GM23338 (cell line): ENCODE measurements around the gene CD93. TPM values are rescaled to one million over a fixed set of nuclear protein-coding genes. Genes with fewer than 3 reads are reported as not detected.

Source experiments
- ATAC-seq: fragments of 200-7000 bp; cut with Tn5 transposase; 3 replicates; pipeline ENCODE4 v1.9.1; 2020
- DNase-seq: peaks from one replicate; pipeline ENCODE4 v3.0.0-alpha.2; 2015; ENCODE audit warnings: low spot score
- H2AFZ ChIP-seq: fragments of 200-600 bp; sonication (generic); 2 replicates; pipeline ENCODE4 v1.8.0; 2016; ENCODE audit warnings: antibody characterized with exemption, mild to moderate bottlenecking, moderate library complexity
- H3F3A ChIP-seq: fragments of 200-600 bp; sonication (generic); replicated peaks from 2 replicates; pipeline ENCODE4 v1.8.0; 2017; ENCODE audit warnings: antibody characterized with exemption, mixed run types, low read depth
- H3K27ac ChIP-seq: fragments of 200-600 bp; sonication (generic); 2 replicates; pipeline ENCODE4 v1.6.1; 2016; ENCODE audit warnings: low read depth
- H3K27me3 ChIP-seq: fragments of 200-600 bp; sonication (generic); 2 replicates; pipeline ENCODE4 v1.8.0; 2016; ENCODE audit warnings: mild to moderate bottlenecking, mixed run types, moderate library complexity; ENCODE audit not compliant: insufficient read depth
- H3K36me3 ChIP-seq: fragments of 200-600 bp; sonication (generic); 2 replicates; pipeline ENCODE4 v1.8.0; 2016; ENCODE audit warnings: mild to moderate bottlenecking; ENCODE audit not compliant: insufficient read depth
- H3K4me1 ChIP-seq: fragments of 200-600 bp; sonication (generic); 2 replicates; pipeline ENCODE4 v1.8.0; 2016; ENCODE audit warnings: mild to moderate bottlenecking, moderate library complexity; ENCODE audit not compliant: insufficient read depth
- H3K4me2 ChIP-seq: fragments of 200-600 bp; sonication (generic); 2 replicates; pipeline ENCODE4 v1.7.1; 2017; ENCODE audit warnings: mixed run types
- H3K4me3 ChIP-seq: fragments of 200-600 bp; sonication (generic); 2 replicates; pipeline ENCODE4 v1.6.1; 2016; ENCODE audit warnings: mixed run types
- H3K79me2 ChIP-seq: fragments of 200-600 bp; sonication (generic); replicated peaks from 2 replicates; pipeline ENCODE4 v1.8.0; 2017; ENCODE audit warnings: mild to moderate bottlenecking; ENCODE audit not compliant: insufficient read depth
- H3K9me2 ChIP-seq: fragments of 200-600 bp; sonication (generic); 2 replicates; pipeline ENCODE4 v1.8.0; 2017; ENCODE audit not compliant: insufficient read depth
- H4K20me1 ChIP-seq: fragments of 200-600 bp; sonication (generic); replicated peaks from 2 replicates; pipeline ENCODE4 v1.8.0; 2017; ENCODE audit warnings: mild to moderate bottlenecking; ENCODE audit not compliant: insufficient read depth
- H3K27ac Mint-ChIP-seq: 2 replicates; pipeline ENCODE4 v1.8.0; 2020; ENCODE audit warnings: inconsistent platforms, mild to moderate bottlenecking, moderate library complexity, mixed read lengths
- H3K27me3 Mint-ChIP-seq: 3 replicates; pipeline ENCODE4 v1.8.0; 2022; ENCODE audit warnings: low read depth, mild to moderate bottlenecking, moderate library complexity, mixed read lengths, inconsistent platforms; ENCODE audit not compliant: insufficient read depth, poor library complexity
- H3K36me3 Mint-ChIP-seq: 3 replicates; pipeline ENCODE4 v1.8.0; 2021; ENCODE audit warnings: low read depth, mild to moderate bottlenecking, inconsistent platforms, moderate library complexity, mixed read lengths
- H3K4me1 Mint-ChIP-seq: 3 replicates; pipeline ENCODE4 v1.8.0; 2020; ENCODE audit warnings: mild to moderate bottlenecking, inconsistent platforms, mixed read lengths
- H3K4me3 Mint-ChIP-seq: 3 replicates; pipeline ENCODE4 v1.8.0; 2021; ENCODE audit warnings: moderate library complexity, mild to moderate bottlenecking, inconsistent platforms, mixed read lengths
- H3K9me3 Mint-ChIP-seq: 3 replicates; pipeline ENCODE4 v1.8.0; 2020; ENCODE audit warnings: moderate library complexity, mild to moderate bottlenecking, inconsistent platforms, mixed read lengths
- CTCF ChIP-seq, 2 experiments: fragments of 200-600 bp in 1 of 2; sonication (generic) in 1 of 2; conservative IDR thresholded peaks; 2 replicates each; pipeline versions ENCODE4 v1.5.1 to v1.6.1; 2016 to 2017; ENCODE audit warnings: antibody characterized with exemption in 2 of 2, low read depth in 2 of 2, mild to moderate bottlenecking in 2 of 2, moderate library complexity in 1 of 2
- ETS1 ChIP-seq: IDR thresholded peaks from 2 replicates; pipeline ENCODE4 v1.6.1; 2016; ENCODE audit warnings: antibody characterized with exemption
- EZH2phosphoT487 ChIP-seq: fragments of 200-600 bp; sonication (generic); IDR thresholded peaks from one replicate; pipeline ENCODE4 v1.8.1; 2018; ENCODE audit warnings: antibody characterized with exemption; ENCODE audit not compliant: unreplicated experiment
- ZNF462 ChIP-seq: fragments of 250-450 bp; sonication (Bioruptor Pico); IDR thresholded peaks from 2 replicates; pipeline ENCODE4 v1.5.0; 2020; ENCODE audit warnings: mild to moderate bottlenecking, moderate library complexity
- polyA plus RNA-seq: library from polyadenylated mRNA; unstranded; fragments of >200 nt; fragmentation: Nextera tagmentation; extraction: Ambion mirVana; gene quantifications from 2 replicates; pipeline ENCODE4 v1.2.1, GENCODE V29; 2016
- total RNA-seq: library from RNA; depleted of rRNA; stranded (reverse); fragments of >200 nt; shearing (Covaris generic); gene quantifications from 2 replicates; pipeline ENCODE4 v1.2.3, GENCODE V29; 2014

Gene CD93
- total and polyA plus RNA-seq, 2 experiments from 2014 or later, result 0.03 TPM; not detected in 1

- TF ChIP-seq ZNF462 (CRISPR knock-in tag) (peak; percentile 70), ETS1 (peak; percentile 66; the same call in 1 of the 2 replicates), EZH2phosphoT487 (no peak), CTCF (conservative IDR thresholded peaks at IDR 0.05; ENCODE audit: low read depth in 2 of 2) (peak; percentile 51 to 54)
- peak overlapping the region; percentile 58 for H3K4me2 ChIP-seq
- H3K27me3 Mint-ChIP-seq, result peaks cover 2% of the 10 kb centered on the region
- no peaks in the 10 kb centered on the region for H3K79me2 ChIP-seq
- H2AFZ ChIP-seq, result 0 out of 2 replicates have a peak overlapping the region, but pooled peaks have one; percentile 19
- no peak overlapping the region for H3K4me3 Mint-ChIP-seq
- peak overlapping the region; percentile 86 for H3K27ac Mint-ChIP-seq
- no peaks in the 10 kb centered on the region for H3K27me3 ChIP-seq
- H3K4me1 Mint-ChIP-seq, result peaks cover 24% of the 10 kb centered on the region
- H3K36me3 Mint-ChIP-seq, result no peaks in the 10 kb centered on the region
- peak; percentile 78 for DNase-seq
- peaks cover 15% of the 10 kb centered on the region for H3K9me2 ChIP-seq
- H3K36me3 ChIP-seq, result no peaks in the 10 kb centered on the region
- no peak overlapping the region; the same call in 1 of the 2 replicates for H3K27ac ChIP-seq
- H4K20me1 ChIP-seq, result no peaks in the 10 kb centered on the region
- H3K4me3 ChIP-seq, result peak overlapping the region; percentile 15; the same call in 1 of the 2 replicates
- peak; percentile 96 for ATAC-seq
- no peaks in the 10 kb centered on the region for H3F3A ChIP-seq
- peaks cover 24% of the 10 kb centered on the region for H3K4me1 ChIP-seq
- 0 out of 3 replicates have a peak, but pooled peaks cover 3% of the 10 kb centered on the region for H3K9me3 Mint-ChIP-seq
These were observed 24.2 kb downstream of the CD93 start for GRCh38 chr20:23061734-23062561.
